ENCODE measurements around the gene CENPE.

- no peak for TF ChIP-seq CTCF (IDR thresholded peaks at IDR 0.05)
- TF ChIP-seq POLR2A (IDR thresholded peaks at IDR 0.05): no peak
These were observed 53.2 kb downstream of the CENPE start for GRCh38 chr4:103144926-103145325.

Measured in uterus (tissue), 2 donors.